Daoy (cell line): ENCODE measurements around the gene ERCC5. TPM values are rescaled to one million over a fixed set of nuclear protein-coding genes. Genes with fewer than 3 reads are reported as not detected.

Source experiments
- DNase-seq: peaks from one replicate; pipeline ENCODE4 v3.0.0-alpha.2; 2015; ENCODE audit warnings: low read depth
- total RNA-seq: library from RNA; depleted of rRNA; stranded (reverse); fragments of >200 nt; shearing (Covaris generic); gene quantifications from 2 replicates; pipeline ENCODE4 v1.2.3, GENCODE V29; 2014; rRNA removed

The ERCC5 gene
- total RNA-seq, 1 experiment from 2014 or later, result 29.2 TPM

GRCh38 chr13:102922184-102922583 lies 76.4 kb downstream of the ERCC5 start:
- no peak for DNase-seq

Other genes starting within 250 kb of the ERCC5 start
- 35.1 and 39.1 TPM in 2 replicates for gene TPP2, start 249.0 kb upstream of the ERCC5 start, total RNA-seq
- gene METTL21C, start 151.0 kb upstream of the ERCC5 start, total RNA-seq, result not detected in 2 replicates
- 48.4 and 51.3 TPM in 2 replicates for gene TEX30, start 72.2 kb upstream of the ERCC5 start, total RNA-seq
- gene POGLUT2, start 47.1 kb upstream of the ERCC5 start, total RNA-seq, result 5.8 and 6.6 TPM in 2 replicates
- 2.9 and 4.8 TPM in 2 replicates for gene BIVM, start 46.9 kb upstream of the ERCC5 start, total RNA-seq
- not detected in 2 replicates for gene SLC10A2, start 220.4 kb downstream of the ERCC5 start, total RNA-seq